HUDEP-2 (cell line): ENCODE results near the gene CASP10.

Source experiments
- DNase-seq, 76 experiments: peaks; one replicate each; lab custom pipeline; 2025; ENCODE audit not compliant: unreplicated experiment in 76 of 76; lab: John Stamatoyannopoulos, UW

The CASP10 gene

DNA sequence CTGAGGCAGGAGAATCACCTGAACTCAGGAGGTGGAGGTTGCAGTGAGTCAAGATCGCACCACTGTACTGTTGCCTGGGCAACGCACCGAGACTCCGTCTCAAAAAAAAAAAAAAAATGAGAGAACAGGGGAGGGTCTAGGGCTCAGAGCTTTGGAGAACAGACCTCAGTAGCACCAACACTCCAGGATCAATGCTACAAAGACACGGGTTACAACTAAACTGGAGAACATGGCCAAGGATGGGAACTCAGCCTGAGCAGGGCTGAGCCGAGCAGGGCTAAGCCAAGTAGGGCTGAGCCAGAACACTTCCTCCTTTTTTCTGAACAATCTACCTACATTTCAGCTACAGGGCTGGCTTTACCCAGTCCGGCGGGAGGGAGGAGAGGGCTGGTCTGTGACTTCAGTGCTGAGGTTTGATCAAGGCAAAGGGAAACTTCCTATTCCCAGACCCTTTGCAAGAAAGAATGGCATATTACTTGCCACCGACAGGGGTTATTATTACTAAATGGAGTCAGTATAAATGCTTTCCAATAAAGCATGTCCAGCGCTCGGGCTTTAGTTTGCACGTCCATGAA lies 74.5 kb downstream of the CASP10 start:
- peak in 48 of 76 experiments; percentile 2 to 73 (median 33) for DNase-seq

DNA sequence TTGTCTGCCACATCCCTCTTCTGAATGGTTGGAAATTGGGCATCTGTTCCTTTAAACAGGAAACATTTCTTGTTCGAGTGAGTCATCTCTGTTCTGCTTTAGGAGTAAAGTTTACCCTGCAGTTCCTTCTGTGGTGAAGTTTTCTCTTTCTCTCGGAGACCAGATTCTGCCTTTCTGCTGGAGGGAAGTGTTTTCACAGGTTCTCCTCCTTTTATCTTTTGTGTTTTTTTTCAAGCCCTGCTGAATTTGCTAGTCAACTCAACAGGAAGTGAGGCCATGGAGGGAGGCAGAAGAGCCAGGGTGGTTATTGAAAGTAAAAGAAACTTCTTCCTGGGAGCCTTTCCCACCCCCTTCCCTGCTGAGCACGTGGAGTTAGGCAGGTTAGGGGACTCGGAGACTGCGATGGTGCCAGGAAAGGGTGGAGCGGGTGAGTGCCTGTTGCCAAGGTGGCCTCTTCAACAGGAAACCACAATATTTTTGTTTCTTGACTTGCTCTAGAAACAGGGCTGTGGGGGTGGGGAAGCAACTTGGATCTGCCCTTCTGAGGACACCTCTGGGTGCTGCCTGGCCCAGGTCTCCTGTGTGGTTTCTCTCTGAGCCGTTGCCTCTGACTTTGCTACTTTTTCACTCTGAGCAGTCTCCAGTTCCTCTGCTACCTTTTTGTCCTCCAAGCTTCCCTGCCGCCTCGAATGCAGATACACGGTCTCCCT lies 75.2 kb downstream of the CASP10 start:
- peak in 74 of 76 experiments; percentile 20 to 83 (median 65) for DNase-seq

- peak in 8 of 76 experiments; percentile 41 to 78 (median 64) for DNase-seq
Measured at GRCh38 chr2:201258666-201259615, 76.0 kb downstream of the CASP10 start.

- peak in 22 of 76 experiments; percentile 4 to 51 (median 24) for DNase-seq
Measured at GRCh38 chr2:201260302-201260800, 77.4 kb downstream of the CASP10 start, which contains the start of gene CASP8. CASP8 (plus strand) TSS chr2:201260536; CDS start chr2:201266487, 5,951 bp downstream.

DNA sequence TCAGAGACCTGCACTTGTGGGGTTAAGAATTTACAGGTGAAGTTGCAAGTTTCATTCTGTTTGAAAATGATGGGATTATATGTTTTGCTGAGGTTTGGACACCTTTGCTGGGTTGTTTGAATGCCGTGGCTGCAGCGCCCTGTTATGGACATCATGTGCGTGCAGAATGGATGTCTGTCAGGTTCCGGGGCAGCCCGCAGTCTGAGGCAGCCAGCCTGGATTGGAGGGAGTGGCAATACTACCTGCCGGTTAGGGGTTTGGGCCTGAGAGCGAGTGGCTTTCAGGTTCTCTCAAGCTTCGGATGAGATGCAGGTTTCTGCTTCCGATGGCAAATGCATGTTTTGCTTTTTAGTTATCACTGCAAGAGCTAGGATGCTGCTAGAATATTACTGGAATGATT lies 78.5 kb downstream of the CASP10 start:
- DNase-seq: no peak

- no peak for DNase-seq
Measured at GRCh38 chr2:201261906-201262305, 79.0 kb downstream of the CASP10 start.

- no peak for DNase-seq
Measured at GRCh38 chr2:201262718-201263117, 79.8 kb downstream of the CASP10 start.

DNA sequence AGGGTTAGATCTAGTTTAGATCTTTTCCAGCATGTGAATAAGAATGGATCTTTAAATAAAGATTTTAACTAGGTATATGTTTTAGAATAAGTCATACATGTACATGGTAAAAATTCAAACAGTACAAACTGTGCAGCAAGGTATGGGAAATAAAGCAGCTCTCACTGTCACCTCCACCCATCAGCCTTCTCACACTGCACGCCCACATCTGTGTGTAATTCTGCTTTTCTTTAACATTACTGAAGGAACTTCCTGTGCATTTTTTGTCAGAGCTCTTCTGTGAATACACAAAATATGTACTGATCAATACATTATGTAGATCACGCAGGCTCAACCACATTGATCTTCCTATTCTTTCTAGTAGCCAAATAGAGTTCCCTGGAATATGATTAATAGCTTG lies 80.8 kb downstream of the CASP10 start:
- DNase-seq: no peak

DNA sequence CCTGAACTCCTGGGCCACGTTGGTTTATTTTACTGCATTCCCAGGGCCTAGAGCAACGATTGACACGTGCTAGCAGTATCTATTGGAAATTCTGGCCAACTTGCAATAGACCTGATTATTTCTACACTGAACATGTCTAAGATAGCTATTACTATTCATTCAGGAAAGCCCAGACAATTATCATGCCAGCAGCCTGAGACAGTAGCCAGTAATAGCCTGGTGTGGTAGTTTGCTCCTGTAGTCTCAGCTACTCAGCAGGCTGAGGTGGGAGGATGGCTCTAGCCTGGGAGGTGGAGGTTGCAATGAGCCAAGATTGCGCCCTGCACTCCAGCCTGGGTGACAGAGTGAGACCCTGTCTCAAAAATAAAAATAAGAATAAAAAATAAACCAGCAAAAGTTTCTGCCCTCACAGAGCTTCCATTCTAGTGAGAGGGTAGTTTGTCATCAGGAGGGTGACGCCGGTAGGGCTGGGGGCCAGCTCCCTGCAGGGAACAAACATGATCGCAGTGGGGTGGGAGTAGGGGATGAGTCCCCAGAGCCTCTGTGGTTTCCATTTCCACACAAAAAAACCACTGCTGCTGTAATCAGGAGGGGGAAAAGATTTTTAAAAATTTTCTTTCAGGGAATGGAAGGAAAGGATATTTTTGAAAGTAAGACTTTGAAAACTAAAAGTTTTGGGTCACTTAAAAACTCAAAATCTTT lies 81.7 kb downstream of the CASP10 start:
- no peak for DNase-seq

DNA sequence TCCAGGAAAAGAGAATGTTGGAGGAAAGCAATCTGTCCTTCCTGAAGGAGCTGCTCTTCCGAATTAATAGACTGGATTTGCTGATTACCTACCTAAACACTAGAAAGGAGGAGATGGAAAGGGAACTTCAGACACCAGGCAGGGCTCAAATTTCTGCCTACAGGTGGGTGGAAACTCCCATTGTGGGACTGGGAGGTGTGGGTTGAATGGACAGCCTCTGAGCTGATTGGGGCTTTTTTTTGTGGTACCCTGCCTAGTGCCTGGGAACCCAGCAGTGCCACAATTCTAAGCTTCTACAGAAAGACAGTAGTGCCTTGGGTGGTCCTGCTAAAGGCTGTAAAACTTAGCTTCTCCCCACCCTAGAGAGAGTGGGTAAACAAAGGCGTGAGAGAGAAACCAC lies 83.7 kb downstream of the CASP10 start:
- DNase-seq: no peak

- DNase-seq: no peak
Measured at GRCh38 chr2:201267278-201268030, 84.5 kb downstream of the CASP10 start.

GRCh38 chr2:201269764-201270163 lies 86.8 kb downstream of the CASP10 start:
- DNase-seq: peak in 7 of 76 experiments; percentile 9 to 49 (median 24)

DNA sequence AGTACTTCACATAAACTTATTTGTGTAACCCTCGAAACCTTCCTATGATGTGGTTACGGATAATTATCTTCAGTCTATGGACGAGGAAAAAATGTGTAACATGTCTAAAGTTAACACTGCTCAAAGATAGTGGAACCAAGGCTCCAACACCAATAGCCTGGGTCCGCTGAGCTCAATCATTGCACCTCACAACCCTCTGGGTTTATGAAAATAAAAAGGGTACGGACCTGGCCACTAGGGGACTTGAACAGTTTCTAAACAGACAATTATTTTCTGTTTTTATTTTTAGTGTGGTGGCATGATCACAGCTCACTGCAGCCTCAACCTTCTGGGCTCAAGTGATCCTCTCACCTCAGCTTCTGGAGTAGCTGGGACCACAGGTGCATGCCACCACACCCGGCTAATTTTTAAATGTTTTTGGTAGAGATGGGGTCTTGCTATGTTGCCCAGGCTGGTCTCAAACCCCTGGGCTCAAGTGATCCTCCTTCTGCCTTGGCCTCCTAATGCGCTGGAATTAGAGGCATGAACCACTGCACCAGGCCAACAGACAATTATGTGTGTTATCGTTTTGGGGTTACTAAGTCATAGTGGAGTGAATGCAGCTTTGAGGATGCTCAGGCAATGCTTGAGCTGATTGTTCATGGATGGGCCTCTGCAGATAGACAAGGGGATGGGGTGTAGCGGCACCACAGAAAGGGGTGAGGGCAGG lies 87.5 kb downstream of the CASP10 start:
- DNase-seq: peak in 3 of 76 experiments; percentile 14 to 35 (median 33)

GRCh38 chr2:201271917-201272316 lies 89.0 kb downstream of the CASP10 start:
- no peak for DNase-seq

- no peak for DNase-seq
Measured at GRCh38 chr2:201273330-201273983, 90.5 kb downstream of the CASP10 start.

GRCh38 chr2:201275069-201275468 lies 92.1 kb downstream of the CASP10 start:
- DNase-seq: no peak

GRCh38 chr2:201275990-201276389 lies 93.0 kb downstream of the CASP10 start:
- DNase-seq: no peak

GRCh38 chr2:201276511-201276910 lies 93.6 kb downstream of the CASP10 start:
- no peak for DNase-seq
